NCI-H1092 treated with DMSO at 0.1 percent for 48 hours (cell line): ENCODE data around the gene WWC1.
"Not testable (repeated sequence)": the region's sequence is repeated elsewhere in the genome, so short reads cannot be mapped to it uniquely, and the experiment has no call there.

Experiments
- DNase-seq: peaks from one replicate; lab custom pipeline; 2025; lab: John Stamatoyannopoulos, UW

Gene WWC1

GRCh38 chr5:168286386-168286785 lies 5.1 kb upstream of the WWC1 start:
- no peak for DNase-seq

- not testable (repeated sequence) for DNase-seq
Measured at GRCh38 chr5:168286863-168287262, 4.6 kb upstream of the WWC1 start.

DNA sequence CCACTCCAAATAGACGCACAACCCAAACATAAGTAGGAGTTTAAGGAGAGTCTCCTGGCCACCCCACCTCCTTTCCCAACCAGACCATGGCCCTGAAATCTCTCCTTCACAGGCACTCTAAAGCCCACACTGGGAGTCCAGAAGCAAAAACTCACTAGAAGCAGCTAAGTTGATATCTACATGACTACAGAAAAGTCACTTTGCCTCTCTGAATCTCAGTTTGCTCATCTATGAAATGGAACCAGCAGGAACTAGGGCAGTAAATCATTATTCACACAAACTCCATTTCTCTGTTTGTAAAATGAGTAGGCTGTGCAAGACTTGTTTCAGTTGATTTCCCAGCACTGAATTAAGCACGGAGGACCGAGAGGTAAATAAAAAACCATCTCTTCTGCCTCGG lies 4.1 kb upstream of the WWC1 start:
- DNase-seq: no peak

DNA sequence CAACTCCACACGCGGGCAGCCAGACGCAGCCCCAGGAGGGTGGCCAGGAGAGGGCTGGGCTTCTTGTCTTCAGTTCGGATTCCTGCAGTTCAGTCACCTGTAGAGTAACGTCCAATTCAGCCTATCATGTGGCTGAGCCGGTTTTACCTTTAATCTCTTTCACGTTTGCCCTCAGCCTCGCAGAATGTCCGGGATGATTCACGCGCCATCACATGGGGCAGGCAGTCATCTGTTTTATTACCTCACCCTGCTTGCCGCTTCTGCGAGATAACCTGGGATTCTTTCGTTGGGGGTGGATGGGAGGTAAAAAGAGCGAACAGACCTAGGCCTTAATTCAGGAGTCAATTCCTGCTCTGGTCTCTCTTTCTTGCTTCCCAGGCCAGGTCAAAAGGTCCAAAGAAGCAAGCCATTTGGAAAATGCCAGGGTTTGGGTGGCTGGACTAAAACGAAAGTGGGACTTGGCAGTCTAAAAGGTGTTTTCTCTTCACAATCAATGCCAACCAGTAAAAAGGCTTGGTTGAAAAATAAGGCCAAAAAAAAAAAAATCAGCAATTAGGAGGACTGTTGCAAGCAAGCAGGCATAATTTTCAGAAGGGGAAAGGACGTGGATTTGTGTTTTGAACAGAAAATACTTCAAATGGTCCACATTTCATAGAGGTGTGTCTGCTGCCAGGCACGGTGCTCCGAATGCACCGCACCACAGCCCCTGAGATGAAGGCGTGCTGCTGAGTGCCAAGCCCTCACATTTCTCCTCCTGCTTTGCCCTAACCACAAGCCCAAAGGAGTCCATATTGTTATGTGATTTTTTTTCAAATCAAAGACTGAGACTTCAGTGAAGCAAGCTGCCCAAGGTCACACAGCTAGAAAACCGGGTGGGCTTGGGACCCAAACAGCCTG lies 2.8 kb upstream of the WWC1 start:
- no peak for DNase-seq

GRCh38 chr5:168290902-168291341 lies 523 bp upstream of the WWC1 start:
- no peak for DNase-seq

GRCh38 chr5:168291964-168292785 lies 730 bp downstream of the WWC1 start:
- DNase-seq: no peak

DNA sequence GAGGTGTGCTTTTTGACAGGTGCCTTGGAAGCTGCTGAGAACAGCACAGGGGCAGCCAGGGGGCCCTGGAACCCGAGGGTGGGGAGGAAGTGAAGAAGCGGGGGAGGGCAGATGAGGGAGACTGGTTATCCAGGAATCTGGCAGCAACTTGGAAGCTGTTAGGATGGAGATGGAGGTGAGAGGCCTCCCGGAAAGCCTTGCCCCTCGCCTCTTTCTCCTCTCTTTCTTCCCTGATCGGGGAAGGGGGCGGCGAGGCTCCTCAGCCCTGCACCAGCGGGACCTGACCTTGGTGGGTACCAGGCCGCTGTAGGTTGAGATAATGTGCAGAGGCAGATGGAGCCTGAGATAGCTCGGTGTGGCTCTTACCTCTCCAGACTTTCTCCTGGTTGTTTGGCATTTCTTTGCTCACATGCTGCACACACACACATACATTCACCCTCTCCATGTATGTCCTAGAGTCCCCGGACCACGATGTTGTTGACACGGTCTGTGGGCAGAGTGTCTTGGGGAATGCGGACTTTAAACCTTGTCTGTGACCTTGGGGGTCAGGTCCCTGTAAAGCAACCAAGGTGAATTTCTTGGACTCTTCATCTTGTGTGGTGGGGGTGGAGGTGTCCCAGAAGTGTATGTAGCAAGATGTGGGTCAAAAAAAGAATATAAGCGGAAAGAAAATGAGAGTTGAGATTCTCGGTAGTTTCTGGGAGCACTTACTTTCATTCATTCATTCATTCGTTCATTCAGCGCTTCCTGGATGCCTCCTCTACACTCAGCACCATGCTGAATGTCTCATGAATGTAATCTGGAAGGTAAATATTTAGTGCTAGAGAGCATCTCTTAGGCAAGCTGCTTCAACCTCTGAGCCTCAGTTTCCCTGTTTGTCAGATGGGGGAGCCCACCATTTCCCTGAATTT lies 1.6 kb downstream of the WWC1 start:
- no peak for DNase-seq

GRCh38 chr5:168295574-168296201 lies 4.2 kb downstream of the WWC1 start:
- DNase-seq: no peak

GRCh38 chr5:168296682-168297081 lies 5.2 kb downstream of the WWC1 start:
- DNase-seq: no peak

DNA sequence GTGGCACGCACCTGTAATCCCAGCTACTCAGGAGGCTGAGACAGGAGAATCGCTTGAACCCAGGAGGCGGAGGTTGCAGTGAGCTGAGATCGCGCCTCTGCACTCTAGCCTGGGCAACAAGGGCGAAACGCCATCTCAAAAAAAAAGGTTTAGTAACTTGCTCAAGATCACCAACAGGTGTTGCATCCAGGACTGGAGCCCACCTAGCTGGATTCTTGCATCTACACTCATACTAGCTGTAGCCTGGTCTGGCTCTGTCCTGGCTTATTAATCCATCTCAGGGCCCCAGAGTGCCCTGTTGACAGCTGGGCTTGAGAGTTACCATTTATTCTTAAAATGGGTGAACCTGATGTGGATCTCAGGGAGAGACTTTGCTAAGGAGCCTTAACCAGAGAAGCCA lies 7.5 kb downstream of the WWC1 start:
- no peak for DNase-seq

- DNase-seq: no peak
Measured at GRCh38 chr5:168299372-168299771, 7.9 kb downstream of the WWC1 start.

- no peak for DNase-seq
Measured at GRCh38 chr5:168300326-168301182, 9.1 kb downstream of the WWC1 start.

- DNase-seq: no peak
Measured at GRCh38 chr5:168301593-168302390, 10.3 kb downstream of the WWC1 start.

GRCh38 chr5:168302785-168303184 lies 11.3 kb downstream of the WWC1 start:
- DNase-seq: no peak

DNA sequence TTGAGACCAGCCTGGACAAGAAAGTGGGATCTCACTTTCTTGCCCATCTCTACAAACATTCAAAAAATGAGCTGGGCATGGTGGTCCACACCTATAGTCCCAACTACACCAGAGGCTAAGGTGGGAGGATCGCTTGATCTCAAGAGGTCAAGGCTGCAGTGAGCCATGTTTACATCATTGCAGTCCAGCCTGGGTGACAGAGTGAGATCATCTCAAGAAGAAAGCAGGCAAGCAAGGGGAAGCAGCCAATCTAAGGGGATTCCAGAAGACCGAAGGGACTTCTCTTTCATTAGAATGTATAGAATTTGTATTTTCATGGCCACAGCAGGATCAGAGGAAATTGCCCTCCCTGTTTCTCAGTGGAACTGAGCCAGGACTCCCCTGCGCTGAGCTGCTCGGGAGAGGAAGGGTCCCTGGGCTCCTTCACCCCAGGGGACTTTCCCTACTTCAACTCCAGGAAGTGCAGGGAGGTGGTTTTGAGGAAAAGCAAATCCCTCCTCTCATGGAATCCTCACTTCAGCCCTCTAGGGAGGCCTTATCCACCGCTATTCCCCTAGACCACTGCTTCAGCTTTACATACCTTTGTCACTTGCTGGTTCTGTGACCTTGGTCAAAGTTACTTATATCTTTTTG lies 12.1 kb downstream of the WWC1 start:
- DNase-seq: no peak

GRCh38 chr5:168304349-168304748 lies 12.9 kb downstream of the WWC1 start:
- no peak for DNase-seq

- no peak for DNase-seq
Measured at GRCh38 chr5:168305281-168305680, 13.8 kb downstream of the WWC1 start.

GRCh38 chr5:168307022-168307421 lies 15.6 kb downstream of the WWC1 start:
- DNase-seq: no peak

- DNase-seq: no peak
Measured at GRCh38 chr5:168307925-168308584, 16.6 kb downstream of the WWC1 start.
